ENCODE measurements around the gene ARHGAP24. TPM values are rescaled to one million over a fixed set of nuclear protein-coding genes. Genes with fewer than 3 reads are reported as not detected.

ARHGAP24 gene
- total RNA-seq, 2 experiments from 2014 or later = 0.30 to 0.53 TPM

GRCh38 chr4:86044593-86044985 lies 569.6 kb downstream of the ARHGAP24 start:
- Histone ChIP-seq H3K36me3 (ENCODE audit: insufficient read depth, low read length) (no peaks in the 10 kb centered on the region), H3K4me1 (ENCODE audit: insufficient read depth, low read length) (no peaks in the 10 kb centered on the region), H3K4me3 (ENCODE audit: low read length) (no peak overlapping the region), H3K9me3 (ENCODE audit: control insufficient read depth in 1 of 2, insufficient read depth in 1 of 2, low read length in 2 of 2) (no peaks in the 10 kb centered on the region), H3K27me3 (ENCODE audit: control insufficient read depth in 1 of 2, insufficient read depth in 2 of 2, low read length in 2 of 2) (no peaks in the 10 kb centered on the region), H3K27ac (ENCODE audit: low read depth in 1 of 2, low read length in 2 of 2) (no peak overlapping the region)
- H3K4me1 Mint-ChIP-seq (ENCODE audit: low read depth) = no peaks in the 10 kb centered on the region
- POLR2A ChIA-PET = interaction anchor here (1.0 kb wide), 1 partner anchor 9 kb away, joined by 3 read pairs; no protein-coding TSS in a partner anchor
- no peaks in the 10 kb centered on the region for H3K36me3 Mint-ChIP-seq (ENCODE audit: low read depth)
- CTCF ChIA-PET = no interaction called here
- H3K4me3 Mint-ChIP-seq = no peak overlapping the region
- TF ChIP-seq CTCF (IDR thresholded peaks at IDR 0.05) = no peak
- H3K9me3 Mint-ChIP-seq = no peaks in the 10 kb centered on the region
- ATAC-seq (ENCODE audit: poor library complexity) (no peak), DNase-seq (no peak)
- no peak overlapping the region for H3K27ac Mint-ChIP-seq
- H3K27me3 Mint-ChIP-seq = no peaks in the 10 kb centered on the region
- intact Hi-C loops (cut with DNase I, micrococcal nuclease) = no loop called here

GRCh38 chr4:86048426-86048825 lies 573.5 kb downstream of the ARHGAP24 start:
- TF ChIP-seq CTCF (IDR thresholded peaks at IDR 0.05) = no peak
- CTCF ChIA-PET = no interaction called here
- Histone ChIP-seq H3K4me1 (ENCODE audit: insufficient read depth, low read length) (no peaks in the 10 kb centered on the region), H3K9me3 (ENCODE audit: control insufficient read depth in 1 of 2, insufficient read depth in 1 of 2, low read length in 2 of 2) (no peaks in the 10 kb centered on the region), H3K27me3 (ENCODE audit: control insufficient read depth in 1 of 2, insufficient read depth in 2 of 2, low read length in 2 of 2) (no peaks in the 10 kb centered on the region), H3K4me3 (ENCODE audit: low read length) (no peak overlapping the region), H3K36me3 (ENCODE audit: insufficient read depth, low read length) (no peaks in the 10 kb centered on the region), H3K27ac (ENCODE audit: low read depth in 1 of 2, low read length in 2 of 2) (no peak overlapping the region)
- Mint-ChIP-seq H3K4me1 (ENCODE audit: low read depth) (no peaks in the 10 kb centered on the region), H3K36me3 (ENCODE audit: low read depth) (no peaks in the 10 kb centered on the region), H3K27me3 (no peaks in the 10 kb centered on the region), H3K9me3 (no peaks in the 10 kb centered on the region), H3K27ac (no peak overlapping the region), H3K4me3 (no peak overlapping the region)
- POLR2A ChIA-PET = no interaction called here
- ATAC-seq (ENCODE audit: poor library complexity) = no peak
- DNase-seq = no peak
- intact Hi-C loops (cut with DNase I, micrococcal nuclease) = no loop called here

GRCh38 chr4:86050496-86050895 lies 575.5 kb downstream of the ARHGAP24 start:
- H3K4me1 ChIP-seq (ENCODE audit: insufficient read depth, low read length) = no peaks in the 10 kb centered on the region
- no peak overlapping the region for H3K27ac ChIP-seq (ENCODE audit: low read depth in 1 of 2, low read length in 2 of 2)
- H3K36me3 ChIP-seq (ENCODE audit: insufficient read depth, low read length) = no peaks in the 10 kb centered on the region
- H3K4me3 Mint-ChIP-seq = no peak overlapping the region
- ChIA-PET POLR2A (no interaction called here), CTCF (interaction anchor here (1.2 kb wide), 1 partner anchor 14 kb away, joined by 3 read pairs; no protein-coding TSS in a partner anchor)
- ATAC-seq (ENCODE audit: poor library complexity) (no peak), DNase-seq (no peak)
- no peaks in the 10 kb centered on the region for H3K27me3 ChIP-seq (ENCODE audit: control insufficient read depth in 1 of 2, insufficient read depth in 2 of 2, low read length in 2 of 2)
- no peaks in the 10 kb centered on the region for H3K36me3 Mint-ChIP-seq (ENCODE audit: low read depth)
- TF ChIP-seq CTCF (IDR thresholded peaks at IDR 0.05) = no peak
- H3K27me3 Mint-ChIP-seq = no peaks in the 10 kb centered on the region
- H3K4me3 ChIP-seq (ENCODE audit: low read length) = no peak overlapping the region
- H3K9me3 Mint-ChIP-seq = no peaks in the 10 kb centered on the region
- H3K9me3 ChIP-seq (ENCODE audit: control insufficient read depth in 1 of 2, insufficient read depth in 1 of 2, low read length in 2 of 2) = no peaks in the 10 kb centered on the region
- H3K27ac Mint-ChIP-seq = no peak overlapping the region
- no peaks in the 10 kb centered on the region for H3K4me1 Mint-ChIP-seq (ENCODE audit: low read depth)
- intact Hi-C loops (cut with DNase I, micrococcal nuclease) = no loop called here

Small RNA genes within 50 kb of the gene (microRNA-seq; reads per million reads assigned to microRNA genes)
- gene MIR4451 (ENCODE audit: borderline microRNAs expressed, borderline replicate concordance) = not detected

Data from CD4-positive, alpha-beta T cell (primary cell).